GM12892 (cell line): ENCODE results near the gene CTNNBIP1.

ENCODE experiments used
- POLR2A ChIP-seq: IDR thresholded peaks from 2 replicates; pipeline ENCODE4 v1.6.1; 2011; ENCODE audit warnings: low read depth, low read length, control low read depth
- POLR2AphosphoS5 ChIP-seq: IDR thresholded peaks from 2 replicates; pipeline ENCODE4 v1.6.1; 2011; ENCODE audit warnings: low read depth, low read length, control low read depth
- TAF1 ChIP-seq: IDR thresholded peaks from 2 replicates; pipeline ENCODE4 v1.6.1; 2011; ENCODE audit warnings: low read depth, mild to moderate bottlenecking, control low read depth, low read length, borderline replicate concordance

DNA sequence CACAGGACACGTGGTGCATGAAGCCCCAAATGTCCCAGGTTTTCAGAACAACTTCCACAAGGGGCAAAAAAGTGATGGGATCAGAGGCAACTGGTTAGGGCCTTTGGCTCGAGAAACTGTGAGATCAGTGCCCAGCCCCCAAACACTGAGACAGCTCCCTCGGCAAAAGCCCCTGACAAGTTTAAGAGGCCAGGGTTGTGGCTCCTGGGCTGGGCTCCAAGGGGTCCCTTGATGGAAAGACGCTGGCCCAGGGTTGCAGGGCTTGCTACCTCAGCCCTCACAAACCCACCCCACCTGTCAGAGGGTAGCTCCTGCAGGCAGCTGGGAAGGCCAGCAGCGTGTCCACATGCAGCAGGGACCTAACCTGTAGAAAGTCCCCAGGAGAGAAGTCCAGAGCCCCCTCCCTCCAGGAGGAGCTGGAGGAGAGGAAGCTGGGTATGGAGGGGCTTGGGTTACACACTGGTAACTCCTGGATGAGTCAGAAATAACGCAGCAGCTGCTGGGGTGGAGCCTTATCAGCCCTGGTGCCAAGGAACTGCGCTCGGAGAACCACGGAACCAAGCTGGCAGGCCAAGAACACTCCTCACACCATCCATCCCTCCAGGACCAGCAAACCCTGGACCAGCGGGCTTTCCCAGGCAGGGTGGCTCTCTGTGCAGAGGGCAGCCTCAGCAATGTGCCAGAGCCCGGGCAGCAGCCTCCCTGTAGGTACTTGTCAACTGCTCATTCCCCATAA, 37.5 kb downstream of the CTNNBIP1 start:
- TF ChIP-seq POLR2A: no peak
- no peak for TF ChIP-seq POLR2AphosphoS5
- no peak for TF ChIP-seq TAF1
